Measurements from ENCODE around the gene LTK. TPM values are rescaled to one million over a fixed set of nuclear protein-coding genes. Genes with fewer than 3 reads are reported as not detected.

Gene LTK
- total and polyA plus RNA-seq, 2 of the 8 experiments (the other 6 are each of a cell fraction or from before 2014, with no cell fraction given), result 0.05 to 0.19 TPM

DNA sequence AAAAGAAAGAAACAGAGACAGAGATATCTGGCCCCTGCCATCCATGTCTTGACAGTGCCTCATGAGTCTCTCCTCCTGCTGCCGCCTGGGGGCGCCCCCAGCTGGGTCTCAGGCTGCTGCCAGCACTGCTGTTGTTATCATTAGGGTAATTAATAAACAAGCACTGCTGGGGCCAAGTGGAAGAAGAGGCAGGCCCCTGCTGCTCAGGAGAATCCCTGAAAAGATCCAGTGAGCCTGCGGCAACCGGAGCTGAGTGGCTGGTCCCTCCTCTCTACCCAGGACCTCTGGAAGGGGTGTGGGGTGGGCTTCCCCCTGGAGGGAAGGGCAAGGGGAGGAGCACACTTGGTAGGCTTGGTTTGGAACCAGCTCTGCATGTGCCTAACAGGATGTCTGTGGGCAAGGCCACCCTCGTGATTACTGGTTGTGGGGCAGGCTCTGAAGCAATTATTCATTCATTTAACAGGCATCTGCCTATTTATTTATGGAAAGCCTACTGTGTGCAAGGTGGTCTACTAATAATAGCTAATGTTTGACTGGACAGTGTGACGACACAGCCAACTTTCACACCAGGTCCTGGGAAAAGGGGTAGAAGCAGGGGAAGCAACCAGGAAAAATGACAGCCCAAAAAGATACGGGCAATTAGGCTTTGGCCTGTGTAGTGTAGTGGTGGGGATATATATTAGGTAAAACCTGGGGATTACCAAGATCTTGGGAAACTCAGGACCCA, 44.2 kb upstream of the LTK start (continued):
- TF ChIP-seq RNF2 (IDR thresholded peaks at IDR 0.05; ENCODE audit: borderline replicate concordance, low read depth, low read length, missing control alignments, poor library complexity, severe bottlenecking) (no peak), SP2 (IDR thresholded peaks at IDR 0.05; ENCODE audit: low read length) (no peak), CHD7 (IDR thresholded peaks at IDR 0.05; ENCODE audit: insufficient replicate concordance, low read length) (no peak), CEBPB (IDR thresholded peaks at IDR 0.05; ENCODE audit: low read depth, low read length) (no peak), KDM5A (IDR thresholded peaks at IDR 0.05; ENCODE audit: low read length) (no peak), HDAC6 (IDR thresholded peaks at IDR 0.05; ENCODE audit: low read depth, low read length) (no peak), TAF1 (IDR thresholded peaks at IDR 0.05; ENCODE audit: low read depth, low read length) (no peak), FOSL1 (IDR thresholded peaks at IDR 0.05; ENCODE audit: insufficient read depth, low read depth, low read length) (no peak), SUZ12 (IDR thresholded peaks at IDR 0.05; ENCODE audit: low read length) (no peak), POLR2AphosphoS5 (IDR thresholded peaks at IDR 0.05; ENCODE audit: low read depth, low read length) (no peak), SRF (IDR thresholded peaks at IDR 0.05; ENCODE audit: low read depth, low read length) (no peak)

All from H1 (cell line).